ENCODE measurements around the gene YLPM1. TPM values are rescaled to one million over a fixed set of nuclear protein-coding genes. Genes with fewer than 3 reads are reported as not detected.

YLPM1 gene
- polyA plus RNA-seq, 3 donors, result 94.2 to 115 (median 98.0) TPM

DNA sequence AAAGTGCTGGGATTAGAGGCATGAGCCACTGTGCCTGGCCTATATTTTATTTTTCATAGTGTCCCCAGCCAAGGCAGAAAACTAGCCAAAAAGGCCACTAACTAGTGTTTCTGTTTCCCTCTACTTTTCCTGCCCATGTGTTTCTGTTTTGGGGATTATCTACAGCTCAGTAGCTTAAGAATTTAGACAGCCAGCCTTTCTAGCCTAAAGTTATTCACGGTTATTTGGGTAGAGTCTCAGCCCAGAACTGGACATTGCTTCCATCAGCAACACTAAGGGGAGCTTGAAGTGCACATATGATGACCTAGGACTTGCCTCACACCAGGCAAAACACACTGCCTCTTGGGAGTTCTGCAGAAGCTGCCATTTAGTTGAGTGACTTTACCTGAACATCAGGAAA lies 94.9 kb downstream of the YLPM1 start:
- no peak for DNase-seq (ENCODE audit: extremely low read depth in 1 of 11, low read depth in 9 of 11, low spot score in 4 of 11)

GRCh38 chr14:74859757-74860552 lies 96.8 kb downstream of the YLPM1 start:
- no peak for DNase-seq (ENCODE audit: extremely low read depth in 1 of 11, low read depth in 9 of 11, low spot score in 4 of 11)

- peak; percentile 55 to 86 (median 71) for DNase-seq (ENCODE audit: extremely low read depth in 1 of 11, low read depth in 9 of 11, low spot score in 4 of 11)
Observed at GRCh38 chr14:74860899-74861733, 98.0 kb downstream of the YLPM1 start.

- DNase-seq (ENCODE audit: extremely low read depth in 1 of 11, low read depth in 9 of 11, low spot score in 4 of 11), result no peak
Observed at GRCh38 chr14:74861734-74862090, 98.6 kb downstream of the YLPM1 start.

DNA sequence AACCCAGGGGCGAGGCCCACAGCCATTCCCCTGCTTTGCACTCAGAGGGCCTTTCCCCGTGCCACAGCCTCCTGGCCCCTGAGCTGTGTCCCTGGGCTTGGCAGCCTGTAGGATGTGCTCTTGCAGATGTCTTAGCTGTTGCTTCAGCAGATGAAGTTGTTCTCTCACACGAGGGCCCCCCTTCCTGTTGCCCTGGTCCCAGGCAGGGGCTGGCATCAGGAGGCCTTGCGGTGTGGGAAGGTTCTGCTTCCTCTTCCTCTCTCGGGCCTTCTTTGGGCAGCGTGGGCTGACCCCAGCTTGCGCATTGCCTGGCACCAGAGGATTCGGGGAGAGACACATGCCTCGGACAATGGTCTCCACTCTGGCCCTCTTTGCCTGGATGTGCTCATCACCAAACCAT lies 100.2 kb downstream of the YLPM1 start:
- no peak for DNase-seq (ENCODE audit: extremely low read depth in 1 of 11, low read depth in 9 of 11, low spot score in 4 of 11)

DNA sequence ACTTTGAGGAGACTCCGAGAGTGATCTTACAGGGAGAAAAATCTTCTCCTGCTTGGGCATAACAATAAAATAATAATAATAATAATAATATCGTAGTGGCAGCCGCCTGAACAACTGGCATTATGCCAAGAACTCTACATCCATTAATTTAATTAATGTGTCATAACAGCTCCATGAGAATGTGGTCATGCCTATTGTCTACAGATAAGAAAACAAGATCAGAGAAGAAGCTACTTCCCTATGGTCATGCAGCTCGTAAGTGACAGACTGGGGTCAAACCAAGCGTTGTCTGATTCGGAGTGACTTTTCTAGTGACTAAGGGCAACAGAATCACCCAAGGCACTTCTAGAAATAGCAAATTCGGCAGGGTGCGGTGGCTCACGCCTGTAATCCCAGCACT lies 101.1 kb downstream of the YLPM1 start:
- no peak for DNase-seq (ENCODE audit: extremely low read depth in 1 of 11, low read depth in 9 of 11, low spot score in 4 of 11)

- no peak for DNase-seq (ENCODE audit: extremely low read depth in 1 of 11, low read depth in 9 of 11, low spot score in 4 of 11)
Observed at GRCh38 chr14:74865156-74865555, 102.0 kb downstream of the YLPM1 start.

- DNase-seq (ENCODE audit: extremely low read depth in 1 of 11, low read depth in 9 of 11, low spot score in 4 of 11), result no peak
Observed at GRCh38 chr14:74866708-74867389, 103.7 kb downstream of the YLPM1 start.

- DNase-seq (ENCODE audit: extremely low read depth in 1 of 11, low read depth in 9 of 11, low spot score in 4 of 11), result no peak
Observed at GRCh38 chr14:74867673-74868072, 104.6 kb downstream of the YLPM1 start.

DNA sequence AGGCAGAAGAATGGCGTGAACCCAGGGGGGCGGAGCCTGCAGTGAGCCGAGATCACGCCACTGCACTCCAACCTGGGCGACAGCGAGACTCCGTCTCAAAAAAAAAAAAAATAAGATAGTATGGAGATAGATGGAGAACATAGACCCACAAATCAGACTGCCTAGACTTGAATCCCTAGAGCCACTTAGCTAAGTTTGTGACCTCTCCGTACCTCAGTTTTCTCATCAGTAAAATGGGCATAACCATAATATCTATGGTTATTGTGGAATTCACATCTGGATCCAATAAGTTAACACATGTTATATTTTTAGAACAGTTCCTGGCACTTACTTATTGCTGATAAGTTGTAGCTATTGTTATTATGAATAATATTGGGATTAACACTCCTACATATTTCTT lies 105.6 kb downstream of the YLPM1 start:
- no peak for DNase-seq (ENCODE audit: extremely low read depth in 1 of 11, low read depth in 9 of 11, low spot score in 4 of 11)

DNA sequence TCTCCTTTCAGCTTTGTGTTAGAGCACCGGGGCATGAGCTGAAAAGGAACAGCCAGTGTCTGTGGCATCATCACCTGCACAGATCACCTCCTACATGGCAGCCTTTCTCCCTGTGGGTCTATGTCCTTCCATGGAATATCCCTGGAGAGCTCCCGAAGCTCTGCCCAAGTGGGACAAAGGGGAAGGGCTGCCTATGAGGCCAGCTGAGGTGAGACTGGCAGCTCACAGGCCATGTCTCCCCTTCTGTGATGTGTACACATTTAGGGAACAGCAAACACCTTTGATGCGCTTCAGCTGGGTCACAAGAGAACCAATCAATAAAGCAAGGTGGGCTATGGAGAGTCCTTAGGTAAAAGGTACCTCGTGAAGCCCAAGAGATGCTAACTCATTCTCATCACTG lies 108.7 kb downstream of the YLPM1 start:
- DNase-seq (ENCODE audit: extremely low read depth in 1 of 11, low read depth in 9 of 11, low spot score in 4 of 11), result no peak

DNA sequence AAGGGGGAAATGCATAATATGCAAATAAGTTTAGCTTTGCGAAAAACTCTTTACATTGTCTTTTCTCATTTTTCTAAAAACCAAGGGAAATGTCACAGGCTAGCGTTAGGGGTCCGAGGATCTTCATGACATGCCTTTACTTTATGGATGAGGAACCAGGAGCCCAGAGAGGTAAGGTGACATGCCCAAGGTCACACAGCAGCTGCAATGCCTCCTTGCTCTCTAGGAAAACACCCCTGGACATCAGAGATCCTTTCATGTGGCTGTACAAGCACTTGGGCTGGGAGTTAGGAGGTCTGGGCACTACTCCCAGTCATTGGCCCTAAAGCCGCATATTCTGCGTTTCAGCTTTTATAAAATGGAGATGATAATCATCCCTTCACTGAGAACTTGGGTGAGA lies 112.1 kb downstream of the YLPM1 start:
- DNase-seq (ENCODE audit: extremely low read depth in 1 of 11, low read depth in 9 of 11, low spot score in 4 of 11), result no peak

GRCh38 chr14:74875941-74876913 lies 113.1 kb downstream of the YLPM1 start, which contains the start of gene PROX2:
Gene PROX2 (minus strand): TSS chr14:74876145. CDS start chr14:74863834, 12,311 bp downstream.
- DNase-seq (ENCODE audit: extremely low read depth in 1 of 11, low read depth in 9 of 11, low spot score in 4 of 11), result no peak

GRCh38 chr14:74879427-74880182 lies 116.5 kb downstream of the YLPM1 start:
- DNase-seq (ENCODE audit: extremely low read depth in 1 of 11, low read depth in 9 of 11, low spot score in 4 of 11), result no peak

- peak; percentile 72 to 85 (median 78) for DNase-seq (ENCODE audit: extremely low read depth in 1 of 11, low read depth in 9 of 11, low spot score in 4 of 11)
Observed at GRCh38 chr14:74881431-74882102, 118.5 kb downstream of the YLPM1 start, which contains the start of gene DLST. Gene DLST (plus strand): TSS chr14:74881916. CDS start chr14:74881954, 38 bp downstream.

DNA sequence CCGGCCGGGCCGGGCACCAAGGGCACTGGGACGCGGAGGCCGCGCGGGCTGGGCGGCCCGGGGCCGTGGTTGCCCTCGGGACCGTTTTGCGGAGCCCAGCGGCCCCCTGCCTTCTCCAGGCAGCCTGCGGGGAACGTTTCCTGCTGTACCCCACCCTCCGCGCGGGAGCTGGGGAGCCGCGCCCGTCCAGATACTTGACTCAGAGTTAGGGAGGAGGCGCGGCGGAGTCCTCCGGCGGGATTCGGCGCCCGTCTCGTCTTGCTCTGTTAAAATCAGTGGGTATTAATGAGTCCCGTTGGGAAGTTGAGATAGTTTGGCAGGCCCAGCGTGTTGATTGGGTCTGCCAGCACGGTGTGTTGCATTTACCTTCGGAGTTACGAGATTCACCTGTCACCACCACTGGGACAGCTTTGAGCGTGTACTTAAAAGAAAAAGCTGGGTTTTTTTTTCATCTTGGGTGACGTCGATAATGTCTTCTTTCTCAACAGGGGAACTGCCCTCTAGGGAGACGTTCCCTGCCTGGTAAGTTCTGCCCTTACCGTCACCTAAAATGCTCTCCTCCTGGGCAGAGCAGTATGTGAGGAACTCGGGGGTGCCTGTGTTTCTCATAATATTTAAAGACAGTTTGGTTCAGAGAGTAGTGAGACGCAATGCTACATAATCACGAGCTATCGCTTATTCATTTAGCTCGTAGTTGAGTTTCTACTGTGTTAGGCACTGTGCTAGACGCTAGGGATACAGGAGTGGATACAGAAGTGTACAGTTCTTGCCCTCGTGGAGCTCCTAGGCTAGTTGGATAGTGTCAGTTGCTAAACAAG lies 119.2 kb downstream of the YLPM1 start:
- peak in 5 of 11 donors; percentile 12 to 31 (median 16) for DNase-seq (ENCODE audit: extremely low read depth in 1 of 11, low read depth in 9 of 11, low spot score in 4 of 11)

Measured in renal cortex interstitium (tissue), 11 donors.